HEK293 (cell line): ENCODE results near the gene CDON.
A peak's percentile ranks its signal among the peaks of the same experiment; 100 is the strongest.

ENCODE experiments used
- CTCF ChIA-PET: fragments of 350-600 bp; formaldehyde crosslinking; extraction: SDS; loops from one replicate; lab custom pipeline; 2021; ENCODE audit warnings: antibody characterized with exemption; lab: Yijun Ruan, JAX
- POLR2A ChIA-PET: fragments of 300-600 bp; formaldehyde crosslinking; extraction: SDS; loops from one replicate; lab custom pipeline; 2020; ENCODE audit warnings: antibody characterized with exemption, inconsistent platforms; lab: Yijun Ruan, JAX
- H3K27ac ChIP-seq: fragments of 200-500 bp; sonication (Bioruptor generic); 2 replicates; pipeline ENCODE4 v1.5.1; 2014; ENCODE audit warnings: low read depth, low read length, control low read depth, inconsistent platforms; ENCODE audit errors: extremely low read depth
- H3K36me3 ChIP-seq, 2 experiments: fragments of 200-500 bp in 1 of 2; sonication (Bioruptor generic) in 1 of 2; 1 replicate in 1 of 2; 2 replicates in 1 of 2; pipeline ENCODE4 v1.5.1; 2014 to 2017; ENCODE audit warnings: inconsistent platforms in 2 of 2, low read length in 2 of 2; ENCODE audit not compliant: control insufficient read depth in 2 of 2, insufficient read depth in 1 of 2
- H3K4me1 ChIP-seq: fragments of 200-500 bp; sonication (Bioruptor generic); 2 replicates; pipeline ENCODE4 v1.5.1; 2014; ENCODE audit warnings: mild to moderate bottlenecking, low read length, inconsistent platforms; ENCODE audit not compliant: control insufficient read depth, insufficient read depth
- H3K4me3 ChIP-seq: 2 replicates; pipeline ENCODE4 v1.5.1; 2011; ENCODE audit warnings: low read depth, mild to moderate bottlenecking, control low read depth, low read length, moderate library complexity
- H3K9me3 ChIP-seq: fragments of 200-500 bp; sonication (Bioruptor generic); 2 replicates; pipeline ENCODE4 v1.5.1; 2014; ENCODE audit warnings: low read depth, low read length, inconsistent platforms; ENCODE audit not compliant: control insufficient read depth, insufficient read depth
- EGR2 ChIP-seq: fragments of 450-650 bp; formaldehyde crosslinking; IDR thresholded peaks from 2 replicates; pipeline ENCODE4 v1.5.1; 2016; ENCODE audit warnings: low read depth, missing biosample characterization, missing genetic modification characterization
- KLF1 ChIP-seq: fragments of 450-650 bp; formaldehyde crosslinking; IDR thresholded peaks from 2 replicates; pipeline ENCODE4 v1.5.1; 2016; ENCODE audit warnings: missing biosample characterization, missing genetic modification characterization
- RBAK ChIP-seq: fragments of 450-650 bp; formaldehyde crosslinking; IDR thresholded peaks from 2 replicates; pipeline ENCODE4 v1.5.1; 2016; ENCODE audit warnings: missing biosample characterization, missing genetic modification characterization
- ZFHX2 ChIP-seq: fragments of 450-650 bp; formaldehyde crosslinking; conservative IDR thresholded peaks from 2 replicates; pipeline ENCODE4 v1.5.1; 2016; ENCODE audit warnings: missing biosample characterization, missing genetic modification characterization
- ZIC2 ChIP-seq: fragments of 450-650 bp; formaldehyde crosslinking; IDR thresholded peaks from 2 replicates; pipeline ENCODE4 v1.5.1; 2016; ENCODE audit warnings: missing biosample characterization, missing genetic modification characterization
- ZNF112 ChIP-seq: fragments of 450-650 bp; formaldehyde crosslinking; IDR thresholded peaks from 2 replicates; pipeline ENCODE4 v1.5.0; 2017; ENCODE audit warnings: missing biosample characterization, missing genetic modification characterization
- ZNF175 ChIP-seq: fragments of 450-650 bp; formaldehyde crosslinking; IDR thresholded peaks from 2 replicates; pipeline ENCODE4 v1.5.1; 2016; ENCODE audit warnings: missing biosample characterization, missing genetic modification characterization
- ZNF239 ChIP-seq: fragments of 450-650 bp; formaldehyde crosslinking; IDR thresholded peaks from 2 replicates; pipeline ENCODE4 v1.5.1; 2016; ENCODE audit warnings: missing biosample characterization, missing genetic modification characterization
- ZNF48 ChIP-seq: fragments of 450-650 bp; formaldehyde crosslinking; IDR thresholded peaks from 2 replicates; pipeline ENCODE4 v1.5.1; 2016; ENCODE audit warnings: missing biosample characterization, missing genetic modification characterization
- ZNF514 ChIP-seq: fragments of 450-650 bp; formaldehyde crosslinking; IDR thresholded peaks from 2 replicates; pipeline ENCODE4 v1.5.1; 2016; ENCODE audit warnings: missing biosample characterization, missing genetic modification characterization
- ZNF521 ChIP-seq: fragments of 450-650 bp; formaldehyde crosslinking; IDR thresholded peaks from 2 replicates; pipeline ENCODE4 v1.5.1; 2017; ENCODE audit warnings: missing biosample characterization, mild to moderate bottlenecking, missing genetic modification characterization
- ZNF596 ChIP-seq: fragments of 450-650 bp; IDR thresholded peaks from 2 replicates; pipeline ENCODE4 v1.5.0; 2018; ENCODE audit warnings: missing biosample characterization, mild to moderate bottlenecking, missing genetic modification characterization, moderate library complexity
- ZNF658 ChIP-seq: fragments of 450-650 bp; formaldehyde crosslinking; IDR thresholded peaks from 2 replicates; pipeline ENCODE4; 2016; ENCODE audit warnings: missing biosample characterization, missing genetic modification characterization
- ZNF837 ChIP-seq: fragments of 450-650 bp; formaldehyde crosslinking; IDR thresholded peaks from 2 replicates; pipeline ENCODE4 v1.5.1; 2016; ENCODE audit warnings: missing biosample characterization, missing genetic modification characterization
- ZNF843 ChIP-seq: fragments of 450-650 bp; formaldehyde crosslinking; IDR thresholded peaks from 2 replicates; pipeline ENCODE4 v1.5.1; 2016; ENCODE audit warnings: missing biosample characterization, missing genetic modification characterization
- ZSCAN16 ChIP-seq: fragments of 450-650 bp; formaldehyde crosslinking; IDR thresholded peaks from 2 replicates; pipeline ENCODE4 v1.5.1; 2016; ENCODE audit warnings: missing biosample characterization, missing genetic modification characterization
- ZSCAN23 ChIP-seq: fragments of 450-650 bp; formaldehyde crosslinking; IDR thresholded peaks from 2 replicates; pipeline ENCODE4 v1.5.1; 2016; ENCODE audit warnings: missing biosample characterization, missing genetic modification characterization
- TF ChIP-seq, protein P1 (sequence below): fragments of 450-650 bp; IDR thresholded peaks from 2 replicates; pipeline ENCODE4 v1.5.1; 2018; ENCODE audit warnings: missing biosample characterization, mild to moderate bottlenecking, missing genetic modification characterization
- TF ChIP-seq, protein P2 (sequence below): fragments of 450-650 bp; formaldehyde crosslinking; IDR thresholded peaks from 2 replicates; pipeline ENCODE4 v1.5.1; 2016; ENCODE audit warnings: missing biosample characterization, missing genetic modification characterization
- TF ChIP-seq, protein P3 (sequence below): fragments of 450-650 bp; formaldehyde crosslinking; conservative IDR thresholded peaks from 2 replicates; pipeline ENCODE4 v1.5.1; 2016; ENCODE audit warnings: low read depth, missing biosample characterization, missing genetic modification characterization
- TF ChIP-seq, protein P4 (sequence below): fragments of 450-650 bp; formaldehyde crosslinking; IDR thresholded peaks from 2 replicates; pipeline ENCODE4 v1.5.1; 2016; ENCODE audit warnings: missing biosample characterization, missing genetic modification characterization

Gene CDON

DNA sequence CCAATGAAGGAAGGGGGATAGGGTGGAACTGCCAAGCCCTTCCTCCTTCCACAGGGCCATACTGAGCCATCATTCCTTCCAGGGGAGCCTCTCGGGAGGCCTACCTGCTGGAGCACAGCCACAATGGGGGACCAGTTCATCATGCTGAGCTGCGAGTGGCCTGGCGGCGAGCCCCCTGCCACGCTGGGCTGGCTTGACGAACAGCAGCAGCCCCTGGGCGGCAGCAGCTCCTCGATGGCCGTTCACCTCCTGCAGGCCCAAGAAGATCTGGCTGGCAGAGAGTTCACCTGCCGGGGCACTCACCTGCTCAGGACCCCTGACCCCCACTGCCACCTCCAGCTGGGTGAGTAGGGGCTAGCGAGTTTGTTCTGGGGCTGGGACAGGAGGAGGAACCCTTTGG lies 110.9 kb downstream of the CDON start:
- ChIA-PET POLR2A (no interaction called here), CTCF (no interaction called here)
- Histone ChIP-seq H3K9me3 (no peaks in the 10 kb centered on the region), H3K36me3 (peaks cover 0 to 12% of the 10 kb centered on the region in 2 experiments; a peak in 1 of 3 replicates), H3K4me3 (no peak overlapping the region), H3K27ac (no peak overlapping the region), H3K4me1 (no peaks in the 10 kb centered on the region)
- TF ChIP-seq ZIC2 (tag by site-specific recombination) (peak; percentile 82), ZNF596 (tag by site-specific recombination) (no peak), ZNF843 (tag by site-specific recombination) (no peak), ZSCAN16 (tag by site-specific recombination) (no peak)

DNA sequence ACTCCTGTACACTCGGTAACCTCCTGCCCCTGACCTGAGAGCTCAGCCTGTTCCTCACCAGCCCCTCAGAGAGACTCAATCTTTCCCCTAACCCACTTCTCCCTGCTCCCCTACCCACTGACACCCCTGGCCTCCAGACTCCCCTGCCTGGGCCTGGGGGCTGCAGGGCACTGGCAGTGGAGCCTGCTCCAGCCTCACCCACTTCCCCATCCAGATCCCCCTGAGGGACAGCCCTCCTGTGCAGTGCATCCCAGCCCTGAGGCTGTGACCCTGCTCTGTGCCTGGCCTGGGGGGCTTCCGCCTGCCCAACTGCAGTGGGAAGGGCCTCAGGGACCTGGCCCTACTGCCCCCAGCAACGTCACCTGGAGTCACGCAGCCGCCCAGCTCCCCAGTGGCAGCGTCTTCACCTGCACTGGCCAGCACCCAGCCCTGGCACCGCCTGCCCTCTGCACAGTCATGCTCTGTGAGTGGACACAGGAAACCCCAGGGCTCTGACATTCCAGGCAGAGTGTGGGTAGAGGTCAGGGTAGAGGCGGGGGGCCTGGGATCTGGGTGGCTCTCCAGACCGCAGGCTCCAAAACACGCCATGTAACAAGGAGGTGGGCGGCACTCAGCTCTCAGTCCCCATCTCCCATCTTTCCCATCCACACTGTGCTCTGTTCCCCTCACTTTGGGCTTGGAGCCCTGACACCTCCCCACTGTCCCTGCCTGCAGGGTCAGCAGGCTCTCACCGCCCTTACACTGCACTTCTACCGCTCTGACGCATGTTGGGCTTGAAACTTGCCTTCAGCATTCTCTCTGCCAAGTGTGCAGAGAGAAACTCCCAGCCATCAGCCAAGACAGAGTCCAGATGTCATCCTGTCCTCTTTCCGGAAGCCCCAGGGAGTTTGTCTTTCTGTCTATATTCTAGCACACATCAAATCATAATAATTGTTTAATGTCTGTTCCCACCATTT lies 111.7 kb downstream of the CDON start:
- ChIA-PET CTCF (interaction anchor here (1.3 kb wide), 2 partner anchors 28 to 243 kb away, joined by 3 read pairs; no protein-coding TSS in a partner anchor), POLR2A (no interaction called here)
- H3K9me3 ChIP-seq: no peaks in the 10 kb centered on the region
- H3K27ac ChIP-seq: no peak overlapping the region
- peaks cover 0 to 6% of the 10 kb centered on the region in 2 experiments; a peak in 1 of 3 replicates for H3K36me3 ChIP-seq
- H3K4me3 ChIP-seq: no peak overlapping the region
- no peaks in the 10 kb centered on the region for H3K4me1 ChIP-seq
- TF ChIP-seq RBAK (tag by site-specific recombination) (no peak), ZNF112 (tag by site-specific recombination) (no peak), ZNF658 (tag by site-specific recombination) (no peak), ZNF239 (tag by site-specific recombination) (no peak), ZFHX2 (no peak), ZNF837 (no peak), ZNF48 (tag by site-specific recombination) (no peak), ZNF514 (tag by site-specific recombination) (no peak), ZNF521 (tag by site-specific recombination) (no peak), ZSCAN23 (tag by site-specific recombination) (no peak), KLF1 (tag by site-specific recombination) (no peak), EGR2 (tag by site-specific recombination) (no peak), ZNF175 (tag by site-specific recombination) (no peak)
- TF ChIP-seq, protein P1, sequence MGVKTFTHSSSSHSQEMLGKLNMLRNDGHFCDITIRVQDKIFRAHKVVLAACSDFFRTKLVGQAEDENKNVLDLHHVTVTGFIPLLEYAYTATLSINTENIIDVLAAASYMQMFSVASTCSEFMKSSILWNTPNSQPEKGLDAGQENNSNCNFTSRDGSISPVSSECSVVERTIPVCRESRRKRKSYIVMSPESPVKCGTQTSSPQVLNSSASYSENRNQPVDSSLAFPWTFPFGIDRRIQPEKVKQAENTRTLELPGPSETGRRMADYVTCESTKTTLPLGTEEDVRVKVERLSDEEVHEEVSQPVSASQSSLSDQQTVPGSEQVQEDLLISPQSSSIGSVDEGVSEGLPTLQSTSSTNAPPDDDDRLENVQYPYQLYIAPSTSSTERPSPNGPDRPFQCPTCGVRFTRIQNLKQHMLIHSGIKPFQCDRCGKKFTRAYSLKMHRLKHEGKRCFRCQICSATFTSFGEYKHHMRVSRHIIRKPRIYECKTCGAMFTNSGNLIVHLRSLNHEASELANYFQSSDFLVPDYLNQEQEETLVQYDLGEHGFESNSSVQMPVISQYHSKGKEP (tag by site-specific recombination): no peak
- TF ChIP-seq, protein P2, sequence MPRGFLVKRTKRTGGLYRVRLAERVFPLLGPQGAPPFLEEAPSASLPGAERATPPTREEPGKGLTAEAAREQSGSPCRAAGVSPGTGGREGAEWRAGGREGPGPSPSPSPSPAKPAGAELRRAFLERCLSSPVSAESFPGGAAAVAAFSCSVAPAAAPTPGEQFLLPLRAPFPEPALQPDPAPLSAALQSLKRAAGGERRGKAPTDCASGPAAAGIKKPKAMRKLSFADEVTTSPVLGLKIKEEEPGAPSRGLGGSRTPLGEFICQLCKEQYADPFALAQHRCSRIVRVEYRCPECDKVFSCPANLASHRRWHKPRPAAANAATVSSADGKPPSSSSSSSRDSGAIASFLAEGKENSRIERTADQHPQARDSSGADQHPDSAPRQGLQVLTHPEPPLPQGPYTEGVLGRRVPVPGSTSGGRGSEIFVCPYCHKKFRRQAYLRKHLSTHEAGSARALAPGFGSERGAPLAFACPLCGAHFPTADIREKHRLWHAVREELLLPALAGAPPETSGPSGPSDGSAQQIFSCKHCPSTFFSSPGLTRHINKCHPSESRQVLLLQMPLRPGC (tag by site-specific recombination): no peak
- TF ChIP-seq, protein P3, sequence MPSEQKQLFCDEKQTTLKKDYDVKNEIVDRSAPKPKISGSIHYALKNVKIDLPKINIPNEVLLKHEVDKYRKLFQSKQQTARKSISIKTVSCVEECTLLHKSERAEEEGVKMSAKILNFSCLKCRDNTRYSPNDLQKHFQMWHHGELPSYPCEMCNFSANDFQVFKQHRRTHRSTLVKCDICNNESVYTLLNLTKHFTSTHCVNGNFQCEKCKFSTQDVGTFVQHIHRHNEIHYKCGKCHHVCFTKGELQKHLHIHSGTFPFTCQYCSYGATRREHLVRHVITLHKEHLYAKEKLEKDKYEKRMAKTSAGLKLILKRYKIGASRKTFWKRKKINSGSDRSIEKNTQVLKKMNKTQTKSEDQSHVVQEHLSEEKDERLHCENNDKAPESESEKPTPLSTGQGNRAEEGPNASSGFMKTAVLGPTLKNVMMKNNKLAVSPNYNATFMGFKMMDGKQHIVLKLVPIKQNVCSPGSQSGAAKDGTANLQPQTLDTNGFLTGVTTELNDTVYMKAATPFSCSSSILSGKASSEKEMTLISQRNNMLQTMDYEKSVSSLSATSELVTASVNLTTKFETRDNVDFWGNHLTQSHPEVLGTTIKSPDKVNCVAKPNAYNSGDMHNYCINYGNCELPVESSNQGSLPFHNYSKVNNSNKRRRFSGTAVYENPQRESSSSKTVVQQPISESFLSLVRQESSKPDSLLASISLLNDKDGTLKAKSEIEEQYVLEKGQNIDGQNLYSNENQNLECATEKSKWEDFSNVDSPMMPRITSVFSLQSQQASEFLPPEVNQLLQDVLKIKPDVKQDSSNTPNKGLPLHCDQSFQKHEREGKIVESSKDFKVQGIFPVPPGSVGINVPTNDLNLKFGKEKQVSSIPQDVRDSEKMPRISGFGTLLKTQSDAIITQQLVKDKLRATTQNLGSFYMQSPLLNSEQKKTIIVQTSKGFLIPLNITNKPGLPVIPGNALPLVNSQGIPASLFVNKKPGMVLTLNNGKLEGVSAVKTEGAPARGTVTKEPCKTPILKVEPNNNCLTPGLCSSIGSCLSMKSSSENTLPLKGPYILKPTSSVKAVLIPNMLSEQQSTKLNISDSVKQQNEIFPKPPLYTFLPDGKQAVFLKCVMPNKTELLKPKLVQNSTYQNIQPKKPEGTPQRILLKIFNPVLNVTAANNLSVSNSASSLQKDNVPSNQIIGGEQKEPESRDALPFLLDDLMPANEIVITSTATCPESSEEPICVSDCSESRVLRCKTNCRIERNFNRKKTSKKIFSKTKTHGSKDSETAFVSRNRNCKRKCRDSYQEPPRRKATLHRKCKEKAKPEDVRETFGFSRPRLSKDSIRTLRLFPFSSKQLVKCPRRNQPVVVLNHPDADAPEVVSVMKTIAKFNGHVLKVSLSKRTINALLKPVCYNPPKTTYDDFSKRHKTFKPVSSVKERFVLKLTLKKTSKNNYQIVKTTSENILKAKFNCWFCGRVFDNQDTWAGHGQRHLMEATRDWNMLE: no peak
- TF ChIP-seq, protein P4, sequence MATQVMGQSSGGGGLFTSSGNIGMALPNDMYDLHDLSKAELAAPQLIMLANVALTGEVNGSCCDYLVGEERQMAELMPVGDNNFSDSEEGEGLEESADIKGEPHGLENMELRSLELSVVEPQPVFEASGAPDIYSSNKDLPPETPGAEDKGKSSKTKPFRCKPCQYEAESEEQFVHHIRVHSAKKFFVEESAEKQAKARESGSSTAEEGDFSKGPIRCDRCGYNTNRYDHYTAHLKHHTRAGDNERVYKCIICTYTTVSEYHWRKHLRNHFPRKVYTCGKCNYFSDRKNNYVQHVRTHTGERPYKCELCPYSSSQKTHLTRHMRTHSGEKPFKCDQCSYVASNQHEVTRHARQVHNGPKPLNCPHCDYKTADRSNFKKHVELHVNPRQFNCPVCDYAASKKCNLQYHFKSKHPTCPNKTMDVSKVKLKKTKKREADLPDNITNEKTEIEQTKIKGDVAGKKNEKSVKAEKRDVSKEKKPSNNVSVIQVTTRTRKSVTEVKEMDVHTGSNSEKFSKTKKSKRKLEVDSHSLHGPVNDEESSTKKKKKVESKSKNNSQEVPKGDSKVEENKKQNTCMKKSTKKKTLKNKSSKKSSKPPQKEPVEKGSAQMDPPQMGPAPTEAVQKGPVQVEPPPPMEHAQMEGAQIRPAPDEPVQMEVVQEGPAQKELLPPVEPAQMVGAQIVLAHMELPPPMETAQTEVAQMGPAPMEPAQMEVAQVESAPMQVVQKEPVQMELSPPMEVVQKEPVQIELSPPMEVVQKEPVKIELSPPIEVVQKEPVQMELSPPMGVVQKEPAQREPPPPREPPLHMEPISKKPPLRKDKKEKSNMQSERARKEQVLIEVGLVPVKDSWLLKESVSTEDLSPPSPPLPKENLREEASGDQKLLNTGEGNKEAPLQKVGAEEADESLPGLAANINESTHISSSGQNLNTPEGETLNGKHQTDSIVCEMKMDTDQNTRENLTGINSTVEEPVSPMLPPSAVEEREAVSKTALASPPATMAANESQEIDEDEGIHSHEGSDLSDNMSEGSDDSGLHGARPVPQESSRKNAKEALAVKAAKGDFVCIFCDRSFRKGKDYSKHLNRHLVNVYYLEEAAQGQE (tag by site-specific recombination): no peak
